SK-N-SH (cell line): Measurements from ENCODE around the gene RDX. TPM values are rescaled to one million over a fixed set of nuclear protein-coding genes. Genes with fewer than 3 reads are reported as not detected.

Experiments used
- CTCF ChIA-PET: fragments of 300-600, 350-600 bp; formaldehyde crosslinking; extraction: SDS; loops from one replicate; lab custom pipeline; 2021; lab: Yijun Ruan, JAX
- POLR2A ChIA-PET: fragments of 350-600 bp; sonication (Branson Sonifier 250); formaldehyde crosslinking; extraction: SDS; loops from one replicate; lab custom pipeline; 2020; ENCODE audit warnings: antibody characterized with exemption, inconsistent platforms; lab: Yijun Ruan, JAX
- DNase-seq: peaks from one replicate; pipeline ENCODE4 v3.0.0; 2012
- H2AFZ ChIP-seq: fragments of 200-600 bp; sonication (generic); 2 replicates; pipeline ENCODE4 v1.8.1; 2016; ENCODE audit warnings: antibody characterized with exemption, mild to moderate bottlenecking, low read depth
- H3F3A ChIP-seq: fragments of 200-600 bp; sonication (generic); replicated peaks from 2 replicates; pipeline ENCODE3; 2016; ENCODE audit warnings: antibody characterized with exemption, mild to moderate bottlenecking; ENCODE audit not compliant: insufficient read depth
- H3K27ac ChIP-seq, 2 experiments: fragments of 200-500 bp in 1 of 2; fragments of 200-600 bp in 1 of 2; sonication (Bioruptor generic) in 1 of 2; sonication (generic), shearing (Covaris generic) in 1 of 2; 2 replicates each; pipeline versions ENCODE4 v1.5.1 to v1.6.1; 2014 to 2016; ENCODE audit warnings: low read depth in 2 of 2, inconsistent platforms in 1 of 2, low read length in 1 of 2, mild to moderate bottlenecking in 1 of 2, mixed read lengths in 1 of 2
- H3K27me3 ChIP-seq: fragments of 200-600 bp; sonication (generic), shearing (Covaris generic); 2 replicates; pipeline ENCODE4 v1.6.1; 2016; ENCODE audit warnings: mixed run types; ENCODE audit not compliant: insufficient read depth
- H3K36me3 ChIP-seq, 2 experiments: fragments of 200-500 bp in 1 of 2; fragments of 200-600 bp in 1 of 2; sonication (Bioruptor generic) in 1 of 2; sonication (generic) in 1 of 2; replicated peaks in 1 of 2; 2 replicates each; pipeline versions ENCODE3 to v1.5.1; 2014 to 2016; ENCODE audit warnings: low read length in 1 of 2, mild to moderate bottlenecking in 1 of 2; ENCODE audit not compliant: insufficient read depth in 2 of 2, control insufficient read depth in 1 of 2
- H3K4me1 ChIP-seq, 2 experiments: fragments of 200-500 bp in 1 of 2; fragments of 200-600 bp in 1 of 2; sonication (Bioruptor generic) in 1 of 2; sonication (generic), shearing (Covaris generic) in 1 of 2; 2 replicates each; pipeline versions ENCODE4 v1.5.1 to v1.6.1; 2014 to 2016; ENCODE audit warnings: low read depth in 1 of 2, low read length in 1 of 2, mixed run types in 1 of 2; ENCODE audit not compliant: insufficient read depth in 2 of 2, control insufficient read depth in 1 of 2
- H3K4me2 ChIP-seq: fragments of 200-600 bp; sonication (generic), shearing (Covaris generic); 2 replicates; pipeline ENCODE4 v1.6.1; 2017; ENCODE audit warnings: mixed run types
- H3K4me3 ChIP-seq, 2 experiments: fragments of 200-500 bp in 1 of 2; fragments of 200-600 bp in 1 of 2; sonication (Bioruptor generic) in 1 of 2; sonication (generic), shearing (Covaris generic) in 1 of 2; 2 replicates each; pipeline versions ENCODE4 v1.5.1 to v1.8.1; 2014 to 2016; ENCODE audit warnings: low read depth in 2 of 2, inconsistent platforms in 1 of 2, low read length in 1 of 2, mild to moderate bottlenecking in 1 of 2, mixed read lengths in 1 of 2, moderate library complexity in 1 of 2
- H3K79me2 ChIP-seq: fragments of 200-600 bp; sonication (generic); 2 replicates; pipeline ENCODE4 v1.8.1; 2017; ENCODE audit warnings: mild to moderate bottlenecking; ENCODE audit not compliant: insufficient read depth
- H3K9ac ChIP-seq: fragments of 200-600 bp; sonication (generic); 2 replicates; pipeline ENCODE4 v1.6.1; 2017; ENCODE audit warnings: mixed run types
- H3K9me2 ChIP-seq: fragments of 200-600 bp; sonication (generic); 2 replicates; pipeline ENCODE4 v1.6.1; 2017; ENCODE audit warnings: mixed run types
- H3K9me3 ChIP-seq: fragments of 200-600 bp; sonication (generic); 2 replicates; pipeline ENCODE4 v1.6.1; 2017; ENCODE audit warnings: mixed run types, mild to moderate bottlenecking, moderate library complexity
- H4K20me1 ChIP-seq: fragments of 200-600 bp; sonication (generic); 2 replicates; pipeline ENCODE4 v1.6.1; 2017; ENCODE audit warnings: mild to moderate bottlenecking, mixed run types; ENCODE audit not compliant: insufficient read depth
- CHD2 ChIP-seq: fragments of 150-350 bp; IDR thresholded peaks from 2 replicates; pipeline ENCODE4 v1.6.1; 2018; ENCODE audit warnings: low read length; ENCODE audit not compliant: partially characterized antibody
- EP300 ChIP-seq, 2 experiments: IDR thresholded peaks; 2 replicates each; pipeline versions ENCODE4 v1.4.0 to v1.6.1; 2012; ENCODE audit warnings: borderline replicate concordance in 1 of 2, low read depth in 1 of 2, low read length in 1 of 2
- EZH2phosphoT487 ChIP-seq: fragments of 200-600 bp; sonication (generic); IDR thresholded peaks from 2 replicates; pipeline ENCODE4 v1.6.1; 2017; ENCODE audit warnings: low read depth, mixed run types, mild to moderate bottlenecking, antibody characterized with exemption, moderate library complexity, borderline replicate concordance
- JUND ChIP-seq: IDR thresholded peaks from 2 replicates; pipeline ENCODE4 v1.4.0; 2012
- MXI1 ChIP-seq: IDR thresholded peaks from 2 replicates; pipeline ENCODE4 v1.6.1; 2012; ENCODE audit warnings: mild to moderate bottlenecking, low read depth, low read length, improper control_type of control experiment
- NFIC ChIP-seq: IDR thresholded peaks from 2 replicates; pipeline ENCODE4 v1.4.0; 2012; ENCODE audit warnings: borderline replicate concordance
- NRF1 ChIP-seq: IDR thresholded peaks from 2 replicates; pipeline ENCODE4 v1.6.1; 2012; ENCODE audit warnings: low read depth, mild to moderate bottlenecking, low read length
- RAD21 ChIP-seq: IDR thresholded peaks from 2 replicates; pipeline ENCODE4 v1.6.1; 2012; ENCODE audit warnings: mild to moderate bottlenecking, low read length
- RCOR1 ChIP-seq: fragments of 150-350 bp; IDR thresholded peaks from 2 replicates; pipeline ENCODE4 v1.6.1; 2017; ENCODE audit warnings: antibody characterized with exemption, low read length
- REST ChIP-seq: IDR thresholded peaks from 2 replicates; pipeline ENCODE4 v1.6.1; 2012; ENCODE audit warnings: mild to moderate bottlenecking, low read depth, low read length, moderate library complexity
- RFX5 ChIP-seq: IDR thresholded peaks from 2 replicates; pipeline ENCODE4 v1.6.1; 2012; ENCODE audit warnings: mild to moderate bottlenecking, improper control_type of control experiment, low read length
- SIN3A ChIP-seq: IDR thresholded peaks from 2 replicates; pipeline ENCODE4 v1.6.1; 2012; ENCODE audit warnings: low read depth, mild to moderate bottlenecking, low read length, moderate library complexity, borderline replicate concordance
- SMC3 ChIP-seq: IDR thresholded peaks from 2 replicates; pipeline ENCODE4 v1.6.1; 2012; ENCODE audit warnings: low read depth, low read length, improper control_type of control experiment
- TCF12 ChIP-seq: IDR thresholded peaks from 2 replicates; pipeline ENCODE4 v1.4.0; 2012
- YY1 ChIP-seq: IDR thresholded peaks from 2 replicates; pipeline ENCODE4 v1.4.0; 2012; ENCODE audit warnings: low read depth, mild to moderate bottlenecking
- WGBS: methylation state at CpG from one replicate; pipeline ENCODE4 v1.1.6; 2017; ENCODE audit warnings: low lambda C conversion rate; 5-methylcytosine and 5-hydroxymethylcytosine counted together
- polyA plus RNA-seq, 3 experiments: library from polyadenylated mRNA; depleted of rRNA; stranded (reverse); fragments of >200 nt; gene quantifications; 2 replicates each; pipeline ENCODE4 v1.2.3, GENCODE V29; 2012
- TF ChIP-seq, protein P1 (sequence below): IDR thresholded peaks from 2 replicates; pipeline ENCODE4; 2012

RDX gene
- polyA plus RNA-seq, 1 of the 3 experiments (the other 2 are of a cell fraction), result 29.4 TPM

DNA sequence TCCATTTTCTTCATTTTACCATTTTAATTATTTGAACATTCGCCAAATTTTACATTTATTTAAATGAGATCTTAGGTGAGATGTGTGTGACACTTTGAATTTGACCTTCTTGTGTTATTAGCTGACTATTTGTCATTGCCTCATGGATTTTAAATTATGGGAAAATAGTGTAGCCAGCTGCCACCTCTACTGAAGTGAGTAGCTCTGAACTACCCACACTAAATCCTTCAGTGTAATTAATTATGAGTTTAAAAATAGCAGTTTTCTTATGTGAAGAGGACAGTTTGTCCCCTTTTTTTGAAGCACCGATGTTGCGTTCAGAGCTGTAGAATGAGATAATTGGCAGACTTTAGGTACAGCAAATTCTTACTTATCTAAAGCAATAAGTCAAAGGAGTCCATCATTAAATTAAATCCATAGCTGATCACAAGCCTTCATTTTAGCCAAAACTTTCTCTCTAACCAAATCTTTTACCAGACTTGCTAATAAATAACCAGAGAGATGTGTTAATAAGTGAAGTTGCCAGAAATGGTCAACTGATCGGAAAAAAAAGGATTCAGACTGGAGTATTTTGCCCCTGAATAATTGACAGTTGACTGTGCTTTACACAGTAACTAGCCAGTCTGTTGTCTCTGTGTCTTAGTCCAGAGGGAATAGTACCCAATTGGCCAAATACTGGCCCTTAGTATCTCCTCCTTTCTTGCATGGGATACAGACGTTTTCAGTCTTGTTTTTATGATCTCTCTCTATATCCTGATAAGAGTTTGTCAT, 128.2 kb downstream of the RDX start:
- Histone ChIP-seq H2AFZ (no peak overlapping the region), H3K27me3 (no peaks in the 10 kb centered on the region), H3K36me3 (peaks cover 12 to 20% of the 10 kb centered on the region in 2 experiments), H3K27ac (no peak overlapping the region), H3K4me3 (no peak overlapping the region), H3K4me2 (no peak overlapping the region), H3K79me2 (no peaks in the 10 kb centered on the region), H4K20me1 (no peaks in the 10 kb centered on the region), H3F3A (peaks cover 2% of the 10 kb centered on the region), H3K4me1 (no peaks in the 10 kb centered on the region), H3K9ac (no peak overlapping the region), H3K9me2 (no peaks in the 10 kb centered on the region), H3K9me3 (no peaks in the 10 kb centered on the region)
- no peak for TF ChIP-seq EZH2phosphoT487
- no peak for TF ChIP-seq SIN3A
- TF ChIP-seq, protein P1, sequence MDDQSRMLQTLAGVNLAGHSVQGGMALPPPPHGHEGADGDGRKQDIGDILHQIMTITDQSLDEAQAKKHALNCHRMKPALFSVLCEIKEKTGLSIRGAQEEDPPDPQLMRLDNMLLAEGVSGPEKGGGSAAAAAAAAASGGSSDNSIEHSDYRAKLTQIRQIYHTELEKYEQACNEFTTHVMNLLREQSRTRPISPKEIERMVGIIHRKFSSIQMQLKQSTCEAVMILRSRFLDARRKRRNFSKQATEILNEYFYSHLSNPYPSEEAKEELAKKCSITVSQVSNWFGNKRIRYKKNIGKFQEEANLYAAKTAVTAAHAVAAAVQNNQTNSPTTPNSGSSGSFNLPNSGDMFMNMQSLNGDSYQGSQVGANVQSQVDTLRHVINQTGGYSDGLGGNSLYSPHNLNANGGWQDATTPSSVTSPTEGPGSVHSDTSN, result no peak
- TF ChIP-seq NFIC, result no peak
- TF ChIP-seq REST, result no peak
- TF ChIP-seq JUND, result no peak
- TF ChIP-seq RAD21, result no peak
- TF ChIP-seq NRF1, result no peak
- TF ChIP-seq TCF12, result no peak
- no peak for TF ChIP-seq YY1
- no peak for TF ChIP-seq MXI1
- no peak for TF ChIP-seq RCOR1
- TF ChIP-seq CHD2, result no peak
- TF ChIP-seq SMC3, result no peak
- no peak for TF ChIP-seq EP300 (IDR thresholded peaks at IDR 0.05; ENCODE audit: borderline replicate concordance in 1 of 2, low read depth in 1 of 2, low read length in 1 of 2)
- TF ChIP-seq RFX5, result no peak
- POLR2A ChIA-PET, result no interaction called here
- CTCF ChIA-PET, result no interaction called here
- WGBS, result 87% methylated on average over 5 of the region's 5 CpGs
- no peak for DNase-seq
